Measurements from ENCODE around the gene RPL27.
A peak's percentile ranks its signal among the peaks of the same experiment; 100 is the strongest.

The RPL27 gene

GRCh38 chr17:43021741-43022512 is 23.7 kb downstream of the RPL27 start, which contains the start of gene VAT1:
Gene VAT1 (minus strand): TSS chr17:43022385. CDS start chr17:43022322, 63 bp downstream.
- DNase-seq = peak; percentile 74

GRCh38 chr17:43024407-43025289 is 26.4 kb downstream of the RPL27 start, which contains the start of gene RND2:
Gene RND2 (plus strand): TSS chr17:43025231. CDS start chr17:43025348, 117 bp downstream.
- peak; percentile 82 for DNase-seq

GRCh38 chr17:43025290-43025657 is 27.1 kb downstream of the RPL27 start:
- no peak for DNase-seq

- DNase-seq = no peak
These were observed 27.7 kb downstream of the RPL27 start for GRCh38 chr17:43025766-43026537.

GRCh38 chr17:43026595-43026994 is 28.4 kb downstream of the RPL27 start:
- DNase-seq = no peak

- DNase-seq = no peak
These were observed 29.1 kb downstream of the RPL27 start for GRCh38 chr17:43027091-43028032.

GRCh38 chr17:43028221-43028861 is 30.1 kb downstream of the RPL27 start:
- no peak for DNase-seq

- DNase-seq = no peak
These were observed 32.0 kb downstream of the RPL27 start for GRCh38 chr17:43030137-43030767.

GRCh38 chr17:43031666-43032065 is 33.4 kb downstream of the RPL27 start:
- no peak for DNase-seq

- no peak for DNase-seq
These were observed 36.0 kb downstream of the RPL27 start for GRCh38 chr17:43033948-43034881.

GRCh38 chr17:43034894-43035293 is 36.7 kb downstream of the RPL27 start:
- no peak for DNase-seq

GRCh38 chr17:43039646-43040045 is 41.4 kb downstream of the RPL27 start:
- no peak for DNase-seq

- DNase-seq = no peak
These were observed 42.4 kb downstream of the RPL27 start for GRCh38 chr17:43040655-43041054.

GRCh38 chr17:43042025-43042628 is 43.9 kb downstream of the RPL27 start:
- DNase-seq = no peak

- no peak for DNase-seq
These were observed 45.1 kb downstream of the RPL27 start for GRCh38 chr17:43043307-43043706.

- DNase-seq = no peak
These were observed 45.8 kb downstream of the RPL27 start for GRCh38 chr17:43044024-43044423.

GRCh38 chr17:43051969-43052368 is 53.8 kb downstream of the RPL27 start:
- no peak for DNase-seq
